ENCODE data around the gene LCT.

The LCT gene

DNA sequence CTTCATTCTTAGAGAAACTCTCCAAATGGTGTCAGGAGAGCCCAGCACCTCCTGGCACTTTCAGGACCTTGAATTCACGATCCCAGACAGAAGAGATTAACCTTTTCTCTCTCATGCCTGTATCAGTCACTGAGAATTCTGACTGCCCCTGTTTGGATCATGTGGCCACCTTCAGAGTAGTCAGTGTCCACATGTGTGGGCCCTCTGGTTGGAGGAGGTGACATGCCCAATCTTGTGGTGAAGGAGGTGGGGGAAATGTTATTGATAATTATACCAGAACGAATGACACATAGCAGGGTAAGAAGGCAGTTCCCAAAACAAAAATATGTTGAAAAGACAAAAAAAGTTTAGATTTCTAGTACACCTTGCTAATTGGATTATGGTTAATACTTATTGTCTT is 63.7 kb downstream of the LCT start:
- Histone ChIP-seq H3K27ac (ENCODE audit: extremely low read depth, low read depth, low read length) (no peak overlapping the region), H3K4me1 (ENCODE audit: control insufficient read depth, insufficient read depth, low read length) (no peaks in the 10 kb centered on the region), H3K9me3 (ENCODE audit: control insufficient read depth, insufficient read depth, low read depth, low read length) (no peaks in the 10 kb centered on the region), H3K4me3 (ENCODE audit: low read depth, low read length) (no peak overlapping the region), H3K36me3 (ENCODE audit: control insufficient read depth in 2 of 2, insufficient read depth in 1 of 2, low read length in 2 of 2) (peaks cover 86 to 94% of the 10 kb centered on the region in 2 experiments)
- ChIA-PET POLR2A (interaction anchor here (0.7 kb wide), 1 partner anchor 23 kb away, joined by 6 read pairs; no protein-coding TSS in a partner anchor), CTCF (interaction anchor here (0.9 kb wide), 1 partner anchor 8 kb away, joined by 3 read pairs; no protein-coding TSS in a partner anchor)
- TF ChIP-seq HOXD13 (CRISPR knock-in tag; IDR thresholded peaks at IDR 0.05; ENCODE audit: borderline replicate concordance) (no peak), EGR2 (tag by site-specific recombination; IDR thresholded peaks at IDR 0.05; ENCODE audit: low read depth) (no peak), ZNF426 (tag by site-specific recombination; IDR thresholded peaks at IDR 0.05) (no peak), ZNF175 (tag by site-specific recombination; IDR thresholded peaks at IDR 0.05) (no peak), ZFP69B (tag by site-specific recombination; IDR thresholded peaks at IDR 0.05) (no peak), PRDM1 (tag by site-specific recombination; IDR thresholded peaks at IDR 0.05) (no peak), ZNF677 (tag by site-specific recombination; IDR thresholded peaks at IDR 0.05) (no peak), ZNF514 (tag by site-specific recombination; IDR thresholded peaks at IDR 0.05) (no peak), SETDB1 (IDR thresholded peaks at IDR 0.05; ENCODE audit: insufficient read length, low read length) (no peak), ZNF211 (tag by site-specific recombination; IDR thresholded peaks at IDR 0.05; ENCODE audit: low read depth) (no peak), ZNF311 (tag by site-specific recombination; IDR thresholded peaks at IDR 0.05; ENCODE audit: borderline replicate concordance) (no peak), ZNF585B (tag by site-specific recombination; IDR thresholded peaks at IDR 0.05) (no peak), BCL11A (tag by site-specific recombination; IDR thresholded peaks at IDR 0.05; ENCODE audit: low read depth) (no peak), ZNF121 (tag by site-specific recombination; IDR thresholded peaks at IDR 0.05) (no peak)
- TF ChIP-seq, protein P1, sequence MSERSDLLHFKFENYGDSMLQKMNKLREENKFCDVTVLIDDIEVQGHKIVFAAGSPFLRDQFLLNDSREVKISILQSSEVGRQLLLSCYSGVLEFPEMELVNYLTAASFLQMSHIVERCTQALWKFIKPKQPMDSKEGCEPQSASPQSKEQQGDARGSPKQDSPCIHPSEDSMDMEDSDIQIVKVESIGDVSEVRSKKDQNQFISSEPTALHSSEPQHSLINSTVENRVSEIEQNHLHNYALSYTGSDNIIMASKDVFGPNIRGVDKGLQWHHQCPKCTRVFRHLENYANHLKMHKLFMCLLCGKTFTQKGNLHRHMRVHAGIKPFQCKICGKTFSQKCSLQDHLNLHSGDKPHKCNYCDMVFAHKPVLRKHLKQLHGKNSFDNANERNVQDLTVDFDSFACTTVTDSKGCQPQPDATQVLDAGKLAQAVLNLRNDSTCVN (tag by site-specific recombination; optimal IDR thresholded peaks at IDR 0.05), result no peak
- TF ChIP-seq, protein P2, sequence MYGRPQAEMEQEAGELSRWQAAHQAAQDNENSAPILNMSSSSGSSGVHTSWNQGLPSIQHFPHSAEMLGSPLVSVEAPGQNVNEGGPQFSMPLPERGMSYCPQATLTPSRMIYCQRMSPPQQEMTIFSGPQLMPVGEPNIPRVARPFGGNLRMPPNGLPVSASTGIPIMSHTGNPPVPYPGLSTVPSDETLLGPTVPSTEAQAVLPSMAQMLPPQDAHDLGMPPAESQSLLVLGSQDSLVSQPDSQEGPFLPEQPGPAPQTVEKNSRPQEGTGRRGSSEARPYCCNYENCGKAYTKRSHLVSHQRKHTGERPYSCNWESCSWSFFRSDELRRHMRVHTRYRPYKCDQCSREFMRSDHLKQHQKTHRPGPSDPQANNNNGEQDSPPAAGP (tag by site-specific recombination; IDR thresholded peaks at IDR 0.05), result no peak
- TF ChIP-seq, protein P3, sequence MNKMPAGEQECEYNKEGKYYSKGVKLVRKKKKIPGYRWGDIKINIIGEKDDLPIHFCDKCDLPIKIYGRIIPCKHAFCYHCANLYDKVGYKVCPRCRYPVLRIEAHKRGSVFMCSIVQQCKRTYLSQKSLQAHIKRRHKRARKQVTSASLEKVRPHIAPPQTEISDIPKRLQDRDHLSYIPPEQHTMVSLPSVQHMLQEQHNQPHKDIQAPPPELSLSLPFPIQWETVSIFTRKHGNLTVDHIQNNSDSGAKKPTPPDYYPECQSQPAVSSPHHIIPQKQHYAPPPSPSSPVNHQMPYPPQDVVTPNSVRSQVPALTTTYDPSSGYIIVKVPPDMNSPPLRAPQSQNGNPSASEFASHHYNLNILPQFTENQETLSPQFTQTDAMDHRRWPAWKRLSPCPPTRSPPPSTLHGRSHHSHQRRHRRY (tag by site-specific recombination; IDR thresholded peaks at IDR 0.05), result no peak
- TF ChIP-seq, protein P4, sequence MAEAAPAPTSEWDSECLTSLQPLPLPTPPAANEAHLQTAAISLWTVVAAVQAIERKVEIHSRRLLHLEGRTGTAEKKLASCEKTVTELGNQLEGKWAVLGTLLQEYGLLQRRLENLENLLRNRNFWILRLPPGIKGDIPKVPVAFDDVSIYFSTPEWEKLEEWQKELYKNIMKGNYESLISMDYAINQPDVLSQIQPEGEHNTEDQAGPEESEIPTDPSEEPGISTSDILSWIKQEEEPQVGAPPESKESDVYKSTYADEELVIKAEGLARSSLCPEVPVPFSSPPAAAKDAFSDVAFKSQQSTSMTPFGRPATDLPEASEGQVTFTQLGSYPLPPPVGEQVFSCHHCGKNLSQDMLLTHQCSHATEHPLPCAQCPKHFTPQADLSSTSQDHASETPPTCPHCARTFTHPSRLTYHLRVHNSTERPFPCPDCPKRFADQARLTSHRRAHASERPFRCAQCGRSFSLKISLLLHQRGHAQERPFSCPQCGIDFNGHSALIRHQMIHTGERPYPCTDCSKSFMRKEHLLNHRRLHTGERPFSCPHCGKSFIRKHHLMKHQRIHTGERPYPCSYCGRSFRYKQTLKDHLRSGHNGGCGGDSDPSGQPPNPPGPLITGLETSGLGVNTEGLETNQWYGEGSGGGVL (tag by site-specific recombination; IDR thresholded peaks at IDR 0.05), result no peak
- TF ChIP-seq, protein P5, sequence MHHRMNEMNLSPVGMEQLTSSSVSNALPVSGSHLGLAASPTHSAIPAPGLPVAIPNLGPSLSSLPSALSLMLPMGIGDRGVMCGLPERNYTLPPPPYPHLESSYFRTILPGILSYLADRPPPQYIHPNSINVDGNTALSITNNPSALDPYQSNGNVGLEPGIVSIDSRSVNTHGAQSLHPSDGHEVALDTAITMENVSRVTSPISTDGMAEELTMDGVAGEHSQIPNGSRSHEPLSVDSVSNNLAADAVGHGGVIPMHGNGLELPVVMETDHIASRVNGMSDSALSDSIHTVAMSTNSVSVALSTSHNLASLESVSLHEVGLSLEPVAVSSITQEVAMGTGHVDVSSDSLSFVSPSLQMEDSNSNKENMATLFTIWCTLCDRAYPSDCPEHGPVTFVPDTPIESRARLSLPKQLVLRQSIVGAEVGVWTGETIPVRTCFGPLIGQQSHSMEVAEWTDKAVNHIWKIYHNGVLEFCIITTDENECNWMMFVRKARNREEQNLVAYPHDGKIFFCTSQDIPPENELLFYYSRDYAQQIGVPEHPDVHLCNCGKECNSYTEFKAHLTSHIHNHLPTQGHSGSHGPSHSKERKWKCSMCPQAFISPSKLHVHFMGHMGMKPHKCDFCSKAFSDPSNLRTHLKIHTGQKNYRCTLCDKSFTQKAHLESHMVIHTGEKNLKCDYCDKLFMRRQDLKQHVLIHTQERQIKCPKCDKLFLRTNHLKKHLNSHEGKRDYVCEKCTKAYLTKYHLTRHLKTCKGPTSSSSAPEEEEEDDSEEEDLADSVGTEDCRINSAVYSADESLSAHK (tag by site-specific recombination; IDR thresholded peaks at IDR 0.05), result no peak
